ENCODE results near the gene SETD3. TPM values are rescaled to one million over a fixed set of nuclear protein-coding genes. Genes with fewer than 3 reads are reported as not detected.

The SETD3 gene
- total and polyA plus RNA-seq, 2 of the 8 experiments (the other 6 are each of a cell fraction or from before 2014, with no cell fraction given): 24.0 to 64.0 TPM

DNA sequence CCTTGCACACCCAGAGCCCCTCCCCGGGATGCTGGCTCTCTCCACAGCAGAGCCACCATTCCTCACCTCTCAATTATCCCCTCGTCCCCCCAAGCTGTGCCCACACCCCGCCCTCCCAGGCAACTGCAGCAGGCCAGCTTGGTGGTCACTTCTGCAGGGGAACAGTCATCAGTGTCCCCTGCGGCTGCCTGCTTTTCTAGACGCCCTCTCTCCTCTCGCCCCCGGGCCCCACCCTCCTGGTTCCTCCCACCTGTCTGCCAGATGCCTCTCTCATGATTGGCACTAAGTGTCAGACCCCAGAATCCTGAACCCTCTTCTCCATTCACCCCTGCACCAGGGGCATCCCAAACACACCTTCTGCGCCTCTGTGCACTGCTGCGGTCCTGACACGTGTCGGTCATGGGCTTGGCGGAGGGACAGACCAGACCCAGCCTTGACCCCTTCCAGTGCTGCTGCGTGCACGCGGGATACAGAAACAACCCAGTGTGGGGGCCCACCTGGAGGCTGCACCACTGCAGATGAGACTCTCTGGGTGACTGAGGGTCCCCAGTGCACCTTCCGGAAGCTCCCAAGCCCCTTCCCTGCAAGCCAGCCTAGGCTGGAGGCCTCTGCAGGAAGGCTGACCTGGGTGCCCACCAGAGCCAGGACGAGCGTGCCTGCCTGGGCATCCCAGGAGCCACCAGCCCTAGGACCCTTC is 99.5 kb downstream of the SETD3 start (continued):
- TF ChIP-seq MAFK (IDR thresholded peaks at IDR 0.05; ENCODE audit: low read depth, low read length): no peak
- no peak for TF ChIP-seq CEBPB (IDR thresholded peaks at IDR 0.05; ENCODE audit: low read depth, low read length)
- no peak for TF ChIP-seq TEAD4 (IDR thresholded peaks at IDR 0.05; ENCODE audit: low read depth, low read length)
- no peak for TF ChIP-seq GTF2F1 (IDR thresholded peaks at IDR 0.05; ENCODE audit: borderline replicate concordance, low read depth, low read length)
- no peak for TF ChIP-seq SUZ12 (IDR thresholded peaks at IDR 0.05; ENCODE audit: low read length)
- TF ChIP-seq KDM4A (IDR thresholded peaks at IDR 0.05; ENCODE audit: low read depth, low read length, severe bottlenecking): no peak
- no peak for TF ChIP-seq CBX8 (IDR thresholded peaks at IDR 0.05; ENCODE audit: borderline replicate concordance, low read depth, low read length)

Measured in H1 (cell line).